GM12878 (cell line): ENCODE measurements around the gene CROCC.
"Not testable (repeated sequence)": the region's sequence is repeated elsewhere in the genome, so short reads cannot be mapped to it uniquely, and the experiment has no call there.

Source experiments
- EP300 ChIP-seq, 2 experiments: fragments of 150-350 bp in 1 of 2; IDR thresholded peaks; 2 replicates each; pipeline ENCODE4 v1.6.1; 2011 to 2012; ENCODE audit warnings: low read depth in 2 of 2, low read length in 2 of 2, borderline replicate concordance in 1 of 2, improper control_type of control experiment in 1 of 2, inconsistent platforms in 1 of 2; ENCODE audit not compliant: control insufficient read depth in 1 of 2
- PML ChIP-seq: IDR thresholded peaks from 2 replicates; pipeline ENCODE4 v1.6.1; 2012; ENCODE audit warnings: low read length, inconsistent platforms

DNA sequence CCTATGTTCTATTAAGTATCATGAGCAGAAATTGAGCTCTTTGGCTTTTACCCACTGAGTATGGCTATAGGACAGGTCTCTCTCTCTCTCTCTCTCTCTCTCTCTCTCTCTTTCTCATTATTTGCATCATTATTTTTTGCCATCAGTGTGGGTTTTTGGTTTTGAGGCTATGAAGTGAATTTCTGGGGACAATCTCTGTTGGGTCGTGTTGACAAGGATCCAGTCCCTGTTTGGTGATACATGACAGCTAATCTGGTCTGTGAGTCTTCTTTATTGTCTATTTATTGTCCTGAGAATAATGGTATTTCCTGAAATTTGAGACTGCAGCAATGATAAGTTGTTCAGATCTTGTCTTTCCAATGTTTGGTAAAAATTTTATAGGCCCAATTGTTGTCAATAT is 24.1 kb upstream of the CROCC start:
- TF ChIP-seq EP300 (IDR thresholded peaks at IDR 0.05; ENCODE audit: borderline replicate concordance in 1 of 2, control insufficient read depth in 1 of 2, low read depth in 2 of 2, low read length in 2 of 2); PML: not testable (repeated sequence)
